GM12878 (cell line): ENCODE data around the gene FADS1. TPM values are rescaled to one million over a fixed set of nuclear protein-coding genes. Genes with fewer than 3 reads are reported as not detected.

Source experiments
- ATAC-seq: fragments of 200-7000 bp; cut with Tn5 transposase; 3 replicates; pipeline ENCODE4 v1.9.1; 2020; ENCODE audit warnings: mild to moderate bottlenecking, moderate library complexity
- BruUV-seq: library from RNA; stranded (reverse); fragments of 400-500 nt; replicated peaks from 2 replicates; lab custom pipeline; 2021; lab: Mats Ljungman, UMichigan
- CTCF ChIA-PET: fragments of 300-600 bp; sonication (Branson Sonifier 250); formaldehyde crosslinking; extraction: SDS; loops from one replicate; lab custom pipeline; 2021; ENCODE audit warnings: inconsistent platforms; lab: Yijun Ruan, JAX
- POLR2A ChIA-PET: fragments of 350-600 bp; formaldehyde crosslinking; extraction: SDS; loops from one replicate; lab custom pipeline; 2021; ENCODE audit warnings: inconsistent platforms; lab: Charles Lee
- RAD21 ChIA-PET: fragments of 300-600 bp; sonication (Branson Sonifier 250); formaldehyde crosslinking; loops from one replicate; lab custom pipeline; 2023; ENCODE audit warnings: antibody characterized with exemption; ENCODE audit not compliant: unreplicated experiment; lab: Charles Lee
- SMC1A ChIA-PET: fragments of 300-600 bp; sonication (Branson Sonifier 250); formaldehyde crosslinking; loops from one replicate; lab custom pipeline; 2023; ENCODE audit not compliant: unreplicated experiment, uncharacterized antibody; lab: Charles Lee
- DNase-seq: peaks from one replicate; pipeline ENCODE4 v3.0.0-alpha.2; 2011; ENCODE audit warnings: low read depth, low spot score
- FAIRE-seq: peaks from 3 replicates; lab custom pipeline; 2011; peaks lifted over from hg19 to GRCh38; lab: Jason Lieb, UNC
- H2AFZ ChIP-seq: 2 replicates; pipeline ENCODE4 v1.6.0; 2011; ENCODE audit warnings: low read depth, low read length, control low read depth; ENCODE audit not compliant: control insufficient read depth
- H3K27ac ChIP-seq: 2 replicates; pipeline ENCODE4 v1.5.1; 2011; ENCODE audit warnings: control low read depth; ENCODE audit not compliant: control insufficient read depth, insufficient read depth
- H3K27me3 ChIP-seq, 2 experiments: replicated peaks in 1 of 2; 2 replicates each; pipeline versions ENCODE4 v1.6.0 to v1.6.1; 2011; ENCODE audit warnings: low read length in 1 of 2; ENCODE audit not compliant: control insufficient read depth in 2 of 2, insufficient read depth in 2 of 2
- H3K36me3 ChIP-seq, 2 experiments: 2 replicates each; pipeline ENCODE4 v1.5.1; 2011; ENCODE audit warnings: low read length in 1 of 2; ENCODE audit not compliant: control insufficient read depth in 2 of 2, insufficient read depth in 2 of 2
- H3K4me1 ChIP-seq: 2 replicates; pipeline ENCODE4 v1.6.1; 2011; ENCODE audit warnings: mild to moderate bottlenecking, low read length, moderate library complexity, mixed read lengths; ENCODE audit not compliant: control insufficient read depth, insufficient read depth
- H3K4me2 ChIP-seq: 2 replicates; pipeline ENCODE4 v1.6.0; 2011; ENCODE audit warnings: control low read depth; ENCODE audit not compliant: control insufficient read depth, insufficient read depth
- H3K4me3 ChIP-seq: fragments of 200-600 bp; sonication (generic); 2 replicates; pipeline ENCODE4 v1.5.1; 2016
- H3K79me2 ChIP-seq: 2 replicates; pipeline ENCODE4 v1.6.0; 2011; ENCODE audit warnings: low read length; ENCODE audit not compliant: control insufficient read depth, insufficient read depth
- H3K9ac ChIP-seq: 2 replicates; pipeline ENCODE4 v1.8.0; 2011; ENCODE audit warnings: low read length, control low read depth, mixed read lengths; ENCODE audit not compliant: control insufficient read depth, insufficient read depth
- H3K9me3 ChIP-seq: replicated peaks from 3 replicates; pipeline ENCODE4 v1.5.1; 2011; ENCODE audit warnings: mild to moderate bottlenecking, low read length; ENCODE audit not compliant: control insufficient read depth, insufficient read depth
- H4K20me1 ChIP-seq: 2 replicates; pipeline ENCODE4 v1.6.0; 2011; ENCODE audit not compliant: control insufficient read depth, insufficient read depth
- ATF2 ChIP-seq: IDR thresholded peaks from 2 replicates; pipeline ENCODE4 v1.6.1; 2012; ENCODE audit warnings: low read length, inconsistent platforms
- ATF7 ChIP-seq: fragments of 450-650 bp; IDR thresholded peaks from 2 replicates; pipeline ENCODE4 v1.6.1; 2016; ENCODE audit warnings: low read depth, mild to moderate bottlenecking
- BCL11A ChIP-seq: IDR thresholded peaks from 2 replicates; pipeline ENCODE4 v1.6.1; 2011; ENCODE audit warnings: low read depth, low read length
- CHD4 ChIP-seq: fragments of 200-600 bp; sonication (generic); IDR thresholded peaks from 2 replicates; pipeline ENCODE4 v1.6.1; 2016; ENCODE audit warnings: mild to moderate bottlenecking
- DPF2 ChIP-seq: fragments of 450-650 bp; IDR thresholded peaks from 2 replicates; pipeline ENCODE4 v1.6.1; 2017; ENCODE audit warnings: mild to moderate bottlenecking
- EZH2 ChIP-seq: IDR thresholded peaks from 2 replicates; pipeline ENCODE4 v1.6.1; 2012; ENCODE audit warnings: low read depth, mild to moderate bottlenecking, control low read depth, inconsistent platforms, low read length, borderline replicate concordance; ENCODE audit not compliant: control insufficient read depth
- HCFC1 ChIP-seq: fragments of 150-350 bp; IDR thresholded peaks from 2 replicates; pipeline ENCODE4 v1.6.1; 2014; ENCODE audit warnings: low read length
- IKZF1 ChIP-seq: fragments of 450-650 bp; conservative IDR thresholded peaks from 2 replicates; pipeline ENCODE4 v1.6.1; 2017; ENCODE audit warnings: antibody characterized with exemption, mild to moderate bottlenecking
- MLLT1 ChIP-seq: fragments of 450-650 bp; IDR thresholded peaks from 2 replicates; pipeline ENCODE4 v1.6.1; 2016; ENCODE audit warnings: mild to moderate bottlenecking
- PAX5 ChIP-seq: IDR thresholded peaks from 2 replicates; pipeline ENCODE4 v1.6.1; 2011; ENCODE audit warnings: low read depth, low read length, borderline replicate concordance
- PML ChIP-seq: IDR thresholded peaks from 2 replicates; pipeline ENCODE4 v1.6.1; 2012; ENCODE audit warnings: low read length, inconsistent platforms
- POLR2A ChIP-seq: IDR thresholded peaks from 2 replicates; pipeline ENCODE4 v1.6.1; 2011; ENCODE audit warnings: low read depth, mild to moderate bottlenecking, low read length
- SIX5 ChIP-seq: IDR thresholded peaks from 2 replicates; pipeline ENCODE4 v1.6.1; 2011; ENCODE audit warnings: mild to moderate bottlenecking, low read depth, low read length, moderate library complexity; ENCODE audit not compliant: severe bottlenecking
- SMAD5 ChIP-seq: IDR thresholded peaks from 2 replicates; pipeline ENCODE4 v1.6.1; 2016; ENCODE audit warnings: antibody characterized with exemption, low read depth
- SMARCA5 ChIP-seq: fragments of 450-650 bp; IDR thresholded peaks from 2 replicates; pipeline ENCODE4 v1.6.1; 2017; ENCODE audit warnings: mild to moderate bottlenecking
- TCF3 ChIP-seq: IDR thresholded peaks from 2 replicates; pipeline ENCODE4 v1.6.1; 2012; ENCODE audit warnings: low read depth, mild to moderate bottlenecking, low read length, borderline replicate concordance; ENCODE audit not compliant: insufficient read depth
- WGBS: methylation state at CpG from one replicate; pipeline ENCODE4 v1.1.6; 2016; ENCODE audit warnings: low lambda C conversion rate; ENCODE audit not compliant: insufficient replicate concordance, insufficient coverage; ENCODE audit errors: missing lambda C conversion rate; 5-methylcytosine and 5-hydroxymethylcytosine counted together
- in situ Hi-C: fragments of 300-500 bp; cut with MboI; formaldehyde crosslinking; loops from 9 replicates; pipeline ENCODE4 v1.14.3; 2018; ENCODE audit warnings: mixed read lengths
- intact Hi-C: fragments of 100-400 bp; cut with micrococcal nuclease; formaldehyde crosslinking; loops from one replicate; pipeline ENCODE4 v1.14.2; 2022; ENCODE audit not compliant: unreplicated experiment
- polyA plus RNA-seq, 11 experiments: library from polyadenylated mRNA; depleted of rRNA in 4 of 11; unstranded in 6 of 11; stranded (reverse) in 5 of 11; fragments of >200 nt; fragmentation: Nextera tagmentation in 4 of 11; fragmentation: Illumina TruSeq in 1 of 11; extraction: Ambion mirVana in 4 of 11; extraction: Trizol in 1 of 11; gene quantifications; 1 replicate in 1 of 11; 2 replicates in 10 of 11; pipeline versions ENCODE4 v1.2.1 to v1.2.3, GENCODE V29; 2011 to 2016; ENCODE audit warnings: inconsistent platforms in 2 of 11, missing spikeins in 2 of 11, low read depth in 1 of 11
- total RNA-seq, 4 experiments: library from RNA; depleted of rRNA in 3 of 4; stranded (reverse); fragments of >200 nt in 3 of 4; fragmentation: Illumina TruSeq in 1 of 4; extraction: Trizol in 1 of 4; gene quantifications; 2 replicates each; pipeline versions ENCODE4 v1.2.1 to v1.2.3, GENCODE V29; 2013 to 2021

The FADS1 gene
- total and polyA plus RNA-seq, 10 of the 15 experiments (the other 5 are each of a cell fraction or from before 2014, with no cell fraction given), result 8.8 to 73.9 (median 39.0) TPM

GRCh38 chr11:61851113-61851899 is 34.5 kb upstream of the FADS1 start:
- DNase-seq (no peak), FAIRE-seq (no peak), ATAC-seq (no peak)
- no peaks in the 10 kb centered on the region for H3K9me3 ChIP-seq
- no peak overlapping the region for H3K4me2 ChIP-seq
- H3K9ac ChIP-seq, result no peak overlapping the region
- H3K36me3 ChIP-seq, result peaks cover 23 to 52% of the 10 kb centered on the region in 2 experiments
- no peaks in the 10 kb centered on the region for H3K27me3 ChIP-seq
- H2AFZ ChIP-seq, result no peak overlapping the region
- CTCF ChIA-PET, result no interaction called here
- SMC1A ChIA-PET, result no interaction called here
- no peaks in the 10 kb centered on the region for H4K20me1 ChIP-seq
- in situ Hi-C loops, result no loop called here
- TF ChIP-seq EZH2, result no peak
- TF ChIP-seq MLLT1, result peak; percentile 42; the same call in 1 of the 2 replicates
- 0 out of 2 replicates have a peak, but pooled peaks have one; percentile 16 for TF ChIP-seq IKZF1
- intact Hi-C loops, result no loop called here
- RAD21 ChIA-PET, result no interaction called here
- POLR2A ChIA-PET, result interaction anchor here (0.5 kb wide), 1 partner anchor 18 kb away, joined by 5 read pairs; no protein-coding TSS in a partner anchor
- no peak overlapping the region for H3K4me3 ChIP-seq
- WGBS, result 75% methylated on average over 24 of the region's 24 CpGs
- no peaks in the 10 kb centered on the region for H3K79me2 ChIP-seq
- no peak overlapping the region; the same call in 1 of the 2 replicates for H3K27ac ChIP-seq
- peaks cover 5% of the 10 kb centered on the region; the same call in 1 of the 2 replicates for H3K4me1 ChIP-seq
- BruUV-seq, result no TSS peak

GRCh38 chr11:61850687-61851086 is 33.9 kb upstream of the FADS1 start:
- ChIA-PET POLR2A (interaction anchor here (0.5 kb wide), 1 partner anchor 19 kb away, joined by 5 read pairs; no protein-coding TSS in a partner anchor), RAD21 (no interaction called here), SMC1A (no interaction called here), CTCF (no interaction called here)
- FAIRE-seq (no peak), ATAC-seq (no peak), DNase-seq (no peak)
- Histone ChIP-seq H3K4me1 (peaks cover 5% of the 10 kb centered on the region; the same call in 1 of the 2 replicates), H3K9me3 (no peaks in the 10 kb centered on the region), H3K27ac (no peak overlapping the region), H3K79me2 (no peaks in the 10 kb centered on the region), H3K4me2 (no peak overlapping the region), H3K27me3 (no peaks in the 10 kb centered on the region), H4K20me1 (no peaks in the 10 kb centered on the region), H3K4me3 (no peak overlapping the region), H2AFZ (no peak overlapping the region), H3K36me3 (peaks cover 21 to 52% of the 10 kb centered on the region in 2 experiments), H3K9ac (no peak overlapping the region)
- intact Hi-C loops (no loop called here), in situ Hi-C loops (no loop called here)
- BruUV-seq, result TSS peak; percentile 24
- whole genome bisulfite sequencing, result 97% methylated on average over 7 of the region's 7 CpGs
- no peak for TF ChIP-seq SIX5
- TF ChIP-seq PML, result no peak
- TF ChIP-seq ATF2, result no peak
- TF ChIP-seq EZH2, result no peak
- no peak for TF ChIP-seq POLR2A
- no peak for TF ChIP-seq CHD4
- TF ChIP-seq DPF2, result no peak
- no peak for TF ChIP-seq ATF7
- no peak for TF ChIP-seq HCFC1
- no peak for TF ChIP-seq TCF3
- no peak for TF ChIP-seq BCL11A
- TF ChIP-seq PAX5, result no peak
- TF ChIP-seq SMARCA5, result no peak
- TF ChIP-seq SMAD5, result no peak
